Measurements from ENCODE around the gene ENTPD1.

The ENTPD1 gene

GRCh38 chr10:95789902-95790301 lies 33.9 kb downstream of the ENTPD1 start:
- DNase-seq (ENCODE audit: low read depth): peak; percentile 69
- TF ChIP-seq, protein P1, sequence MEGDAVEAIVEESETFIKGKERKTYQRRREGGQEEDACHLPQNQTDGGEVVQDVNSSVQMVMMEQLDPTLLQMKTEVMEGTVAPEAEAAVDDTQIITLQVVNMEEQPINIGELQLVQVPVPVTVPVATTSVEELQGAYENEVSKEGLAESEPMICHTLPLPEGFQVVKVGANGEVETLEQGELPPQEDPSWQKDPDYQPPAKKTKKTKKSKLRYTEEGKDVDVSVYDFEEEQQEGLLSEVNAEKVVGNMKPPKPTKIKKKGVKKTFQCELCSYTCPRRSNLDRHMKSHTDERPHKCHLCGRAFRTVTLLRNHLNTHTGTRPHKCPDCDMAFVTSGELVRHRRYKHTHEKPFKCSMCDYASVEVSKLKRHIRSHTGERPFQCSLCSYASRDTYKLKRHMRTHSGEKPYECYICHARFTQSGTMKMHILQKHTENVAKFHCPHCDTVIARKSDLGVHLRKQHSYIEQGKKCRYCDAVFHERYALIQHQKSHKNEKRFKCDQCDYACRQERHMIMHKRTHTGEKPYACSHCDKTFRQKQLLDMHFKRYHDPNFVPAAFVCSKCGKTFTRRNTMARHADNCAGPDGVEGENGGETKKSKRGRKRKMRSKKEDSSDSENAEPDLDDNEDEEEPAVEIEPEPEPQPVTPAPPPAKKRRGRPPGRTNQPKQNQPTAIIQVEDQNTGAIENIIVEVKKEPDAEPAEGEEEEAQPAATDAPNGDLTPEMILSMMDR (IDR thresholded peaks at IDR 0.05; ENCODE audit: insufficient read depth, low read depth, low read length, missing control alignments): no peak
- peak overlapping the region; percentile 19 for H3K4me3 ChIP-seq (ENCODE audit: low read depth, low read length)

- peak overlapping the region; percentile 39 for H3K4me3 ChIP-seq (ENCODE audit: low read depth, low read length)
- TF ChIP-seq, protein P1 (IDR thresholded peaks at IDR 0.05; ENCODE audit: insufficient read depth, low read depth, low read length, missing control alignments): no peak
- DNase-seq (ENCODE audit: low read depth): peak; percentile 56
These were observed 35.0 kb downstream of the ENTPD1 start for GRCh38 chr10:95790982-95791381.

- H3K4me3 ChIP-seq (ENCODE audit: low read depth, low read length): peak overlapping the region; percentile 39
- TF ChIP-seq, protein P1 (IDR thresholded peaks at IDR 0.05; ENCODE audit: insufficient read depth, low read depth, low read length, missing control alignments): no peak
- peak; percentile 82 for DNase-seq (ENCODE audit: low read depth)
These were observed 35.5 kb downstream of the ENTPD1 start for GRCh38 chr10:95791425-95791979.

DNA sequence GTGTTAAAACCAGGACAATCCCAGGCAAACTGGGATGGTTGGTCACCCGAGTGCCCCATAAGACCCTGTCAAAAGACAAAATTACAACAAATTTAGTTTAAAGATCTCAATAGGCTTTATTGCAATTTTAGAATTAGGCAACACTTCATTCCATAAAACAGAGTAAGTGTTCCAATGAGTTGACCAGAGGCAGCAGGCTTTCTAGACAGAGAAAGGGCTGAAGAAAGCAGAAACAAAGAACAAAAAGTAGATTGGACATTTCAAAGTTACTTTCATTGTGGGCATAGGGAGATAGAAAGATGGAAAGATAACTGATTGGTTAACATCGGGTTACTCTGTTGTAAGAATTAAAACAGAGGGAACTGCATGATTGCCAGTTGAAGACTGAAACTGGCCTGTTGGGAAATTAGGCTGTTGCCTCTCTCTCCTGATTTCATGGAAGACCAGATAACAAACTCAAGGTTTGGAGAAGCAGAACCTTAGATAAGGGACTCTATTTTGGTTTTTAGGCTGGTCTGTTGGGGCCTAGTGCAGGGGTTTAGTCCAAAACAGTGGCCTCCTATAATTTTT lies 36.3 kb downstream of the ENTPD1 start:
- H3K4me3 ChIP-seq (ENCODE audit: low read depth, low read length): no peak overlapping the region
- DNase-seq (ENCODE audit: low read depth): no peak
- TF ChIP-seq, protein P1 (IDR thresholded peaks at IDR 0.05; ENCODE audit: insufficient read depth, low read depth, low read length, missing control alignments): no peak

GRCh38 chr10:95792874-95793285 lies 36.9 kb downstream of the ENTPD1 start:
- peak; percentile 63 for DNase-seq (ENCODE audit: low read depth)
- peak overlapping the region; percentile 16; the same call in 1 of the 2 replicates for H3K4me3 ChIP-seq (ENCODE audit: low read depth, low read length)
- TF ChIP-seq, protein P1 (IDR thresholded peaks at IDR 0.05; ENCODE audit: insufficient read depth, low read depth, low read length, missing control alignments): no peak

DNA sequence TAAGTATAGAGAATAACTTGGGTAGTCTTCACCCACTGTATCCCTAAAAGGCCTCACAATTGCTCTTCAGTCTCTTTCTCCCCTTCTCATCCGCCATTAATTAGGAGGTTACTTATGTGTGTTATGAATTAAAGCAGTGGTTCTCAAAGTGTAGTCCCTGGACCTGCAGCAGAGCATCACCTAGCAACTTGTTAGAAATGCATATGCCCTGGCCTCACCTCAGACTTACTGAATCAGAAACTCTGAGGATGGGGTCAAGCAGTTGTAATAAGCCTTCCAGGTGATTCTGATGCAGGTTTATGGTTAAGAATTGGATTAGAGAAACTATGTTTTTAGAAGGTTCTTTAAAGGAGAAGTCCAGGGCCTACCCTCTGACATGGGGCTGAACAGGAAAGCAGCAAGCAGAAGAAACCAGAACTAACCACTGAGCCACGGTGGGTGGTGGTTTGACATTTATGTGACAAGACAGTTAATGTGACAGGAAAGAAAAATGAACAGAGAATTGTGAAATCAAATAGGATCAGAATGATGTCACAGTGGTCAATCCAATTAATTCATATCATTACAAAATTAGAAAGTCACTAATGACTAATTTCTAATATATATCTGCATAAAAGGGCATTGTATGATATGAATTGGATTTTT lies 37.6 kb downstream of the ENTPD1 start:
- TF ChIP-seq, protein P1 (IDR thresholded peaks at IDR 0.05; ENCODE audit: insufficient read depth, low read depth, low read length, missing control alignments): no peak
- DNase-seq (ENCODE audit: low read depth): peak; percentile 89
- H3K4me3 ChIP-seq (ENCODE audit: low read depth, low read length): peak overlapping the region; percentile 16; the same call in 1 of the 2 replicates
